B cell (primary cell): Measurements from ENCODE around the gene FAM118A. TPM values are rescaled to one million over a fixed set of nuclear protein-coding genes. Genes with fewer than 3 reads are reported as not detected.

Experiments used
- ATAC-seq: fragments of 200-7000 bp; cut with Tn5 transposase; one replicate; pipeline ENCODE4 v1.10.0; 2021; ENCODE audit warnings: low read depth, mild to moderate bottlenecking, moderate number of reproducible peaks, moderate library complexity
- CTCF ChIA-PET: fragments of 350-600 bp; sonication (Branson Sonifier 250); formaldehyde crosslinking; loops from one replicate; lab custom pipeline; 2021; ENCODE audit warnings: antibody characterized with exemption, inconsistent platforms; lab: Charles Lee
- POLR2A ChIA-PET: fragments of 350-600 bp; sonication (Branson Sonifier 250); formaldehyde crosslinking; loops from one replicate; lab custom pipeline; 2021; ENCODE audit warnings: antibody characterized with exemption; lab: Charles Lee
- DNase-seq: peaks from one replicate; pipeline ENCODE4 v3.0.0; 2013
- H2AFZ ChIP-seq: 2 replicates; pipeline ENCODE4 v1.6.1; 2012; ENCODE audit warnings: mild to moderate bottlenecking, low read depth, low read length; ENCODE audit not compliant: insufficient read depth, poor library complexity, severe bottlenecking
- H3K27ac ChIP-seq, 2 donors: 1 replicate in 1 of 2; 2 replicates in 1 of 2; pipeline ENCODE4 v1.5.1; 2012 to 2013; ENCODE audit warnings: low read length in 2 of 2, mild to moderate bottlenecking in 2 of 2, moderate library complexity in 1 of 2
- H3K27me3 ChIP-seq, 4 experiments: fragments of 200-600 bp in 1 of 4; sonication (generic) in 1 of 4; replicated peaks in 1 of 4; 1 replicate in 2 of 4; 2 replicates in 2 of 4; pipeline versions ENCODE4 v1.6.1 to v1.7.0; 2013 to 2016; ENCODE audit warnings: low read length in 3 of 4, mild to moderate bottlenecking in 2 of 4, mixed read lengths in 1 of 4, moderate library complexity in 1 of 4; ENCODE audit not compliant: insufficient read depth in 4 of 4, control insufficient read depth in 3 of 4; ENCODE audit errors: control extremely low read depth in 1 of 4
- H3K36me3 ChIP-seq, 2 experiments: replicated peaks in 1 of 2; 1 replicate in 1 of 2; 2 replicates in 1 of 2; pipeline versions ENCODE4 v1.6.1 to v1.7.1; 2013; ENCODE audit warnings: low read length in 1 of 2; ENCODE audit not compliant: insufficient read depth in 2 of 2, control insufficient read depth in 1 of 2; ENCODE audit errors: control extremely low read depth in 1 of 2, extremely low read depth in 1 of 2
- H3K4me1 ChIP-seq, 2 donors: fragments of 200-600 bp in 1 of 2; sonication (generic) in 1 of 2; 1 replicate in 1 of 2; 2 replicates in 1 of 2; pipeline versions ENCODE4 v1.5.1 to v1.6.1; 2013 to 2017; ENCODE audit warnings: low read length in 2 of 2; ENCODE audit not compliant: control insufficient read depth in 2 of 2, insufficient read depth in 2 of 2
- H3K4me2 ChIP-seq: replicated peaks from 2 replicates; pipeline ENCODE3; 2012; ENCODE audit warnings: mild to moderate bottlenecking, low read depth, low read length; ENCODE audit not compliant: poor library complexity, severe bottlenecking
- H3K4me3 ChIP-seq, 5 experiments: fragments of 200-600 bp in 1 of 5; sonication (generic) in 1 of 5; 1 replicate in 3 of 5; 2 replicates in 2 of 5; pipeline versions ENCODE4 v1.5.1 to v1.7.0; 2011 to 2016; ENCODE audit warnings: low read length in 4 of 5, mild to moderate bottlenecking in 4 of 5, low read depth in 2 of 5, control low read depth in 1 of 5, moderate library complexity in 1 of 5; ENCODE audit not compliant: insufficient read depth in 1 of 5; ENCODE audit errors: control extremely low read depth in 1 of 5, extremely low read depth in 1 of 5
- H3K79me2 ChIP-seq: fragments of 200-600 bp; sonication (generic); one replicate; pipeline ENCODE4 v1.6.0; 2016; ENCODE audit warnings: low read length; ENCODE audit not compliant: control insufficient read depth, insufficient read depth
- H3K9ac ChIP-seq: fragments of 200-600 bp; sonication (generic); 2 replicates; pipeline ENCODE4 v1.6.1; 2017; ENCODE audit warnings: mild to moderate bottlenecking, low read length, moderate library complexity
- H3K9me3 ChIP-seq, 3 donors: one replicate each; pipeline versions ENCODE4 v1.6.1 to v1.7.1; 2013; ENCODE audit warnings: low read length in 2 of 3; ENCODE audit not compliant: control insufficient read depth in 2 of 3, insufficient read depth in 1 of 3; ENCODE audit errors: control extremely low read depth in 1 of 3
- H4K20me1 ChIP-seq: 2 replicates; pipeline ENCODE4 v1.6.0; 2012; ENCODE audit warnings: mild to moderate bottlenecking, low read length; ENCODE audit not compliant: insufficient read depth, control insufficient read depth, poor library complexity, severe bottlenecking
- H3K27ac Mint-ChIP-seq: one replicate; pipeline ENCODE4 v1.8.0; 2021; ENCODE audit warnings: mixed read lengths
- H3K27me3 Mint-ChIP-seq: one replicate; pipeline ENCODE4 v1.8.0; 2021; ENCODE audit warnings: mixed read lengths
- H3K4me1 Mint-ChIP-seq: one replicate; pipeline ENCODE4 v1.8.0; 2021; ENCODE audit warnings: mixed read lengths
- H3K4me3 Mint-ChIP-seq: one replicate; pipeline ENCODE4 v1.8.0; 2021; ENCODE audit warnings: mixed read lengths
- H3K9me3 Mint-ChIP-seq: one replicate; pipeline ENCODE4 v1.8.0; 2022; ENCODE audit warnings: mixed read lengths; ENCODE audit not compliant: insufficient read depth
- CTCF ChIP-seq: fragments of 200-600 bp; IDR thresholded peaks from one replicate; pipeline ENCODE4 v1.8.0; 2022; ENCODE audit warnings: antibody characterized with exemption, mild to moderate bottlenecking
- EZH2 ChIP-seq: IDR thresholded peaks from 2 replicates; pipeline ENCODE4 v1.6.1; 2012; ENCODE audit warnings: borderline replicate concordance, low read depth, mild to moderate bottlenecking, moderate library complexity, low read length; ENCODE audit not compliant: insufficient read depth, poor library complexity, severe bottlenecking
- WGBS: methylation state at CpG from one replicate; pipeline ENCODE4 v1.1.5; 2013; ENCODE audit warnings: missing lambda C conversion rate; ENCODE audit not compliant: insufficient coverage; 5-methylcytosine and 5-hydroxymethylcytosine counted together
- intact Hi-C: fragments of 100-400 bp; cut with micrococcal nuclease; formaldehyde crosslinking; loops from one replicate; pipeline ENCODE4 v1.10.0; 2022
- polyA plus RNA-seq: library from polyadenylated mRNA; depleted of rRNA; stranded (reverse); fragments of >200 nt; gene quantifications from 2 replicates; pipeline ENCODE4 v1.2.3, GENCODE V29; 2012
- total RNA-seq, 2 donors: library from RNA; stranded (reverse); fragments of 120-200 nt in 1 of 2; gene quantifications; 1 replicate in 1 of 2; 2 replicates in 1 of 2; pipeline versions ENCODE4 v1.2.3 to v1.2.4, GENCODE V29; 2013 to 2022

FAM118A gene
- total and polyA plus RNA-seq, 2 donors (not counting 1 experiment from before 2014, with no cell fraction given), result 66.5 to 216 TPM

- H2AFZ ChIP-seq, result no peak overlapping the region
- H4K20me1 ChIP-seq, result no peaks in the 10 kb centered on the region
- intact Hi-C loops, result no loop called here
- peaks cover 35 to 74% of the 10 kb centered on the region in 2 donors for H3K4me1 ChIP-seq
- H3K79me2 ChIP-seq, result no peaks in the 10 kb centered on the region
- no peak overlapping the region for H3K27ac ChIP-seq
- H3K9me3 ChIP-seq, result peaks cover 0 to 20% (median 0%) of the 10 kb centered on the region in 3 donors
- Mint-ChIP-seq H3K4me1 (peaks cover 43% of the 10 kb centered on the region), H3K4me3 (no peak overlapping the region), H3K9me3 (no peaks in the 10 kb centered on the region), H3K27me3 (no peaks in the 10 kb centered on the region), H3K27ac (no peak overlapping the region)
- 95% methylated on average over 6 of the region's 8 CpGs for WGBS
- no peak overlapping the region for H3K9ac ChIP-seq
- no peaks in the 10 kb centered on the region for H3K36me3 ChIP-seq
- ChIA-PET CTCF (no interaction called here), POLR2A (no interaction called here)
- no peak overlapping the region for H3K4me2 ChIP-seq
- TF ChIP-seq CTCF (no peak), EZH2 (no peak)
- no peaks in the 10 kb centered on the region for H3K27me3 ChIP-seq
- no peak for DNase-seq
- no peak overlapping the region for H3K4me3 ChIP-seq
- no peak for ATAC-seq
These were observed 18.4 kb upstream of the FAM118A start for GRCh38 chr22:45291061-45291930.

- WGBS, result 70% methylated on average over 9 of the region's 9 CpGs
- Histone ChIP-seq H3K79me2 (no peaks in the 10 kb centered on the region), H3K9ac (no peak overlapping the region), H3K27me3 (no peaks in the 10 kb centered on the region), H3K4me1 (peaks cover 40 to 74% of the 10 kb centered on the region in 2 donors), H3K4me2 (no peak overlapping the region), H3K4me3 (no peak overlapping the region), H3K27ac (no peak overlapping the region), H3K9me3 (peaks cover 0 to 20% (median 0%) of the 10 kb centered on the region in 3 donors), H3K36me3 (no peaks in the 10 kb centered on the region), H4K20me1 (no peaks in the 10 kb centered on the region), H2AFZ (no peak overlapping the region)
- H3K9me3 Mint-ChIP-seq, result no peaks in the 10 kb centered on the region
- no peaks in the 10 kb centered on the region for H3K27me3 Mint-ChIP-seq
- ChIA-PET CTCF (no interaction called here), POLR2A (no interaction called here)
- ATAC-seq (no peak), DNase-seq (no peak)
- intact Hi-C loops, result no loop called here
- TF ChIP-seq EZH2, result no peak
- no peak for TF ChIP-seq CTCF
- H3K4me1 Mint-ChIP-seq, result peaks cover 43% of the 10 kb centered on the region
- no peak overlapping the region for H3K27ac Mint-ChIP-seq
- H3K4me3 Mint-ChIP-seq, result no peak overlapping the region
These were observed 17.8 kb upstream of the FAM118A start for GRCh38 chr22:45291931-45292290.
